Amygdala (tissue), 56 donors: ENCODE results near the gene KMT2B.
A peak's percentile ranks its signal among the peaks of the same experiment; 100 is the strongest.

Source experiments
- DNase-seq, 56 donors: peaks; one replicate each; lab custom pipeline; 2025; lab: John Stamatoyannopoulos, UW

KMT2B gene

DNA sequence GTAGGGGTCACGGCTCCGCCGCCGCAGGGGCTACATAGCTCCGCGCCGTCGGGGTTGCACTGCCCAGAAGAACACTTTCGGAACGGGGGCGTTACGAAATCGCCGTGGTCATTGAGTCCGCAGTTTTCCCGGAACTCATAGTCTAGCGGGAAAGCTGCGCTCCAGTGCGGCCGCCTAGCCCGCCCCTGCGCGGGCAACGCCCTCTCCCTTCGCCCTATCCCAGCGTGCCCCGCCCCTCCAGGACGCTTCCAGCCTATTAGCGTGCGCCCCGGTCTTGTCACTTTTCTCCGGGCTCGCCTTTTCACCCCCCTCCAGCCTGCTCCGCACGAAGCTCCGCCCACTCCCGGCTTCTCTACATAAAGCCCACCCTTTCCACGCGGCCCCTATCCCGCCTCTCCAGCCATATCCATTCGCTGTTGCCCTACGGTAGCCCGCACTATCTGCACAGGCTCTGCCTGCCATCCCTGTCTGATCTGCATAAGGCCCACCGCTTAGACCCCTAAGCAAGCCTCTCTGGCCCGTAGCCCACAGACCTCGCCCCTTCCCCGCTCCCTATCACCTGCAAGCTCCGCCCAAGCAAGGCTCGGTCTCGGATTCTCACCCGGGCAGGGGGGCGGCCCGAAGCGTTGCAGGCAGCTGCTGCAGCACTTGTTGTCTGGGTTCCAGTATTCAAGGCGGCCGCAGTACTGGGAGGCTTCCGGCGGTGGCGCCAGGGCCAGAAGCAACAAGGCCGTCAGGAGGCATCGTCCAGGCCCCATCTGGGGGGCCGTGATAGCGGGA lies 22.8 kb downstream of the KMT2B start:
- DNase-seq, result peak; percentile 59 to 99 (median 96)

DNA sequence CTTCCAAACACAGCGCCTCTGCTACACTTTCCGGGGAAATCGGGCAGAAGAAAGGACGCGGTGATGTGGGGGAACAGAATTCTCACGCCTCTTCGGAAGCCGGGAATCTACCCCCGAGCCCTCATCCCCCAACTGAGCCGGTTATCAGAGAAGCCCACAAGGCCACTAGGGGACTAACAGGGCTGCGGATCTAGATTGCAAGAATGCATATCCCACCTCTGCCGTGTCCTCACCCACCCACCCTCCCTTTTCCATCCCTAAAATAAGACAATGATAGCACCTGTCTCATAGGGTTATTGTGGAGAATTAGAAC lies 23.4 kb downstream of the KMT2B start:
- DNase-seq, result no peak

DNA sequence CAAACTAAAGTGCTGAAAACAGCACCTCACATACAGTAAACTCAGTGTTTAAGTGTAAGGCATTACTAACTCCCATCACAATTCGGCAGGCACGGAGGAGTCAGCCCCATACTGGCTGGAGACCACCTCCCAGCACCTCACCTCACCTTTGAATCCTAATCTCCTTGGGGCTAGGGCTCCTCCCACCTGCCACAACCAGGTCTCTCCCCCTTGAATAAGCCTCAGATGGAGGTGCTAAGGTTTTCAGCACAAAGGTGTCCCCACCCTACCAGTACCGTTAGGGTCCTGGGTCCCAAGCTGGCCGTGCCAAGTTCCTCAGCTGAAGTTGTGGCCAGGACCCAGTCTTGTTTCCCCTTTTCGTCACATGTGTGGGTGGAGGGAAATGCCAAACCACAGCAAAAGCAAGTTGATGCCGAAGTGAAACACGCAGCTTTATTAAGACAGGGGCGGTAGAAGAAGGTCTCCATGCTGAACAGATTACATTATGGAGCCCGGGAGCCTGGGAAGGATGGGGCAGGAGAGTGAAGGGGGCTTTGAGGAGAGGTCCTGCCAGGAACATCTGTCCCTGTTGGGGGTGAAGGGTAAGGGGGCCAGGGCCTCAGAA lies 24.4 kb downstream of the KMT2B start, which contains the start of gene IGFLR1:
Gene IGFLR1, minus strand, starts transcription at position 332 of the 604 bp plus-strand sequence. CDS start 1,272 bp downstream, outside the sequence.
- DNase-seq, result peak in 9 of 56 donors; percentile 3 to 50 (median 14)

DNA sequence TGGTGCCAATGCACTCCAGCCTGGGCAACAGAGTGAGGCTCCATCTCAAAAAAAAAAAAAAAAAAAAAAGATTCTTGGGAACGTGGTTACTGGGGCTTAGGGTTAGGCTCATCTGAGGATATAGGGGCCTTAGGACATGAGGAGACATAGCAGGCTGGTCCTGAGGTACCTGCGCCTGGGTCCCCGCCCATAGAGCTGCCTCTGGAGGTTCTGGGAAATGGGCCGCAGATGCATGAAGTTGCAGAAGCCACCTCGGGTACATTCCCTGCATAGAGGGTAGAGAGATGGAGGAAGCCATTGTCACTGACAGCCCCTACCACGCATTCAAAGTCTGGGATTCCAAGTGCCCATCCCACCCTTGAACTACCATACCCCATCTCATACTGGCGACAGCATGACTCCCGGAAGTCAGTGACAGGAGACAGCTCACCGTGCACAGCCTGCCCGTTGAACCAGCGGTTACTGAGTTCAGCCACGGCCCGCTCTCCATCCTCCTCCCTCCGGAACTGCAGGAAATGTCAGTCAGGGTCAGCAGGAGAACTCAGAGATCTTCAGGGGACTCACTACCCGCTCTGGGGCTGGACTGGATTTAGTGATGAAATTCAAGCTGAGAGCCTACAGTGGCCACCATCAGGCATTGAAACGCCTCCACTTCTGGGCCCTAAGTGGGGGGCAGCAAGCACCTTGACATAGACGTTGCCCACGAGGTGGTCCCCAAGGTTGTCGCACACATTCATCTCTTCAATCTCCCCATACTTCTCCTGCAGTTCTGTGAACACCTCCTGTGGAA lies 26.0 kb downstream of the KMT2B start:
- DNase-seq, result no peak

DNA sequence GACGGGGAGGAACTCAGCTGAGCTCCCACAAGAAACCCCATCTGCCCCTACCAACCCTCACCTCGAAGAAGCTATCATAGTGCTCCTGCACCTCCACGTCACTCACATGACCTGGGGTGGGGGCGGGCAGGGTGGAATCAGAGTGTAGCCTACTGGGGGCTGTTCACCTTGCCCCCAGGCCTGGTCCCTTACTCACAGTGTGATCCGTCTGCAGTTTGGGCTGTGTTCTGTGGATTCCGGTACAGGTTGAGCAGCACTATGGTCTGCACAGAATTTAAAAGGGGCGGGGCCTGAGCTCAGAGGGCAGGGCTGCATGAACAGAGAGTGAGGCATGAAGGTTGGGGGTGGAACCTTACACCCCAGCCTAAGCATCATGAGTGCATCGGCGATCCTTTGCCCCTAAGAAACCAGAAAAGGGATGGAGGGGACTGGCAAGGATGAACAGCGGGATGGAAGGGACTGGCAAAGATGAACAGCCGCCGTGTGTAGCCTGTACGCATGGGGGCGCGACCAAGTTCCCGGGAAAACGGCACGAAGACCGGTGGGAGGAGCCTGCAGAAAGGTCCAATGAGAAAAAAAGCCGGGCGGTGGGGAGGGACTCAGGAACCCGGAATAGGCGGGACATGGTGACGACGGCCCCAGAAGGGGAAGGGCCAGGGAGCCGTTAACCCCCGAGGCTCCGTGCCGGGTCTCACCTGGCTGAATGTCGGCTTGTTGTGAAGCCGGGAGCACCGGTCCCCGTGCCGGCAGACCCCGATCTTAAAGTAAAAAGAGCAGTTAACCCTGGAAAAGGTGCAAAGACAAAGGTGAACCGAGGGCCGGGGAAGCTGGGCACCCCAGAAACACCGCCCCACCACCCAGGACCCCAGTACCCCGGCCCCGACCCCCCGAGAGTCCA lies 26.9 kb downstream of the KMT2B start:
- DNase-seq, result peak; percentile 62 to 98 (median 91)

DNA sequence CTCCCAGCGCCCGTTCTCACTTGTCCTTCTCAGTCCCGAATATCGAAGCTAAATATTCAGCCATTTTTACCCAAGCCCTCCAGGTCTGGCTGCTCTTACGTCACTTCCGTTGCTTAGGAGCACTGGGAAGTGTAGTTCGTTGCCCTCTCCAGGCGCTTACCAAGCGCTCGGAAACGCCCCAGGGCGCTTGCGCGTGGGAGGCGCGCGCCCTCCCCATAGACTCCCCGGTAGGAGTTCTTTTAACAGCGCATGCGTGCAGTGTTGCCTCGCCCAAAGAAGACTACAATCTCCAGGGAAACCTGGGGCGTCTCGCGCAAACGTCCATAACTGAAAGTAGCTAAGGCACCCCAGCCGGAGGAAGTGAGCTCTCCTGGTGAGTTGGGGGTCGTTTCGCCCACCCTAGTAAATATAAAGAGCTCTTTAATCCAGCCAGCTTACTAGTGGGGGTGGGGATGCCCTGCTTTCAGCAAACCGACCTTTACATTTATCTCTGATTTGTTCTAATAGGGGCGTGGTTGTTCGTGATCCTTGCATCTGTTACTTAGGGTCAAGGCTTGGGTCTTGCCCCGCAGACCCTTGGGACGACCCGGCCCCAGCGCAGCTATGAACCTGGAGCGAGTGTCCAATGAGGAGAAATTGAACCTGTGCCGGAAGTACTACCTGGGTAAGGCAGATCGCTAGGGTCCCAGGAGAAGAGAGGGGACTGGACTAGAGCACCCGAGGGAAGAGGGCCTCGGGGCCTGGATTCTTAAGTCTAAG lies 27.7 kb downstream of the KMT2B start, which contains the start of the genes PSENEN and U2AF1L4:
Gene PSENEN, plus strand, starts transcription at position 324 of the 759 bp plus-strand sequence. Its CDS starts 280 bp downstream, at position 604.
Gene U2AF1L4, minus strand, starts transcription at position 91 of the 759 bp plus-strand sequence. Its CDS starts 27 bp downstream, at position 64.
- peak; percentile 62 to 99 (median 96) for DNase-seq

DNA sequence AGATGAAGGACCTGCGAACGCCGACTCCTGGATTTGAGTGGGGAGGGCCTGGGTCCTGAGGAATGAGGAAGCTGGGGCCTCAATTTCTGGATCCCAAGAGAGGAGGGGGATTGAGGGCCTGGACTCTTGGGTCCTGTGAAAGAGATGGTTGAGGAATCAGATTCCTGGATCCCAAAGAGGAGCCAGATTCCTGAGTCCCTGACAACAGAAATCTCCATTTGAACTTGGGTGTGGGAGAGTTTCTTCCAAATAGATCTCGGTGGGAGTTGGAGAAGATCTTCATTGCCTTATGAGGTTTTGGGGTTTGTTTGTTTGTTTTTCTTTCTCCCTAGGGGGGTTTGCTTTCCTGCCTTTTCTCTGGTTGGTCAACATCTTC lies 28.3 kb downstream of the KMT2B start:
- DNase-seq, result no peak

DNA sequence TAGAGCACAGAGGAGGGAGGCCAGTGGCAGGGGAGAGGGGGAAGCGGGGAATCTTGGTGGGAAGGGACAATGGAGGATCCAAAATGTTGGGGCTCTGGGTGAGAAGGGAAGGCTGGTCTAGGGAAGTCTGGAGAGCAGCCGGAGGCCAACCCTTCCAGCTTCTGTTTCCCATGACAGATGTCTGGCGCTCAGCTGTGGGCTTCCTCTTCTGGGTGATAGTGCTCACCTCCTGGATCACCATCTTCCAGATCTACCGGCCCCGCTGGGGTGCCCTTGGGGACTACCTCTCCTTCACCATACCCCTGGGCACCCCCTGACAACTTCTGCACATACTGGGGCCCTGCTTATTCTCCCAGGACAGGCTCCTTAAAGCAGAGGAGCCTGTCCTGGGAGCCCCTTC lies 28.7 kb downstream of the KMT2B start:
- no peak for DNase-seq

DNA sequence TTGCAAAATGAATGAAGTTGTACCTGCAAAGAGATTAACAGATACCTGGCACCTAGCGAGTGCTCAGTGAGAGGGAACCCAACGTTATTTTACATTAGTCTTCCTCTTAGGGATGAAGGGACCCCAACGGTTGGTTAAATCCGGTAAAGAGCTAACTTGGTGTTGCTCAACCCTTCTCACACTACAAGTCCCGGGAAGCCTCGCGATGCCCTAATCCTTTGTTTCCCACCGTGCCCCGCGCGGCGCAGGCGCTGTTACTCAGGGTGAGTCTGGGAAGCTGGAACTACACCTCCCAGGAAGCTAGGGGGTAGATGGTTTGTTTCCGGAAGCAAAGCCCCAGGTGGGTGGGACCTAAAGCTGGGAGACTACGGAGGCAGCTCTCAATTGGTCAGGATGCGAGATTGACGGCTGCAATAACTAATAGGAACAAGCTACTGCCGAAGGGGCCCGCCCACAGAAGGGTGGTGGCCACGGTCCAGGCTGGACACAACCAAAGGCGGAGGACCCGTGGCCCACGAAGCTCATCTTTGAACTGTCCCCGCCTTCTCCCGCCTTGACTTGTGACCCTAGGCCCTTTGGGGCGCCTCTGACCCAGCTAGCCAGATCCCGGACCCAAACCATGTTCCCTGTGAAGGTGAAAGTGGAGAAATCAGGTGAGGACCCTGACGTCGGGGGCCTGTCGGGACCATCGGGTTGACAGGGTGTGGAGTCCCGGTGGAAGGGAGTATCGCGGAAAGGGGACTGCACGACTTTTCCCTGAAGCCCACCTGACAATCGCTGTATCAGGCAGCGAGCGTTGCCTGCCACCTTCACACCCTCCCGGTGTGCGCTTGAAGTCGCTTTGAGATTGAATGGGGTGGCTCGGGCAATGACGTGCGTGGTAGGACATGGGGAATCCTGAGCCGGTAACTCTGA lies 30.6 kb downstream of the KMT2B start, which contains the start of gene LIN37:
Gene LIN37, plus strand, starts transcription at position 471 of the 915 bp plus-strand sequence. Its CDS starts 149 bp downstream, at position 620.
- peak; percentile 91 to 100 (median 99) for DNase-seq

DNA sequence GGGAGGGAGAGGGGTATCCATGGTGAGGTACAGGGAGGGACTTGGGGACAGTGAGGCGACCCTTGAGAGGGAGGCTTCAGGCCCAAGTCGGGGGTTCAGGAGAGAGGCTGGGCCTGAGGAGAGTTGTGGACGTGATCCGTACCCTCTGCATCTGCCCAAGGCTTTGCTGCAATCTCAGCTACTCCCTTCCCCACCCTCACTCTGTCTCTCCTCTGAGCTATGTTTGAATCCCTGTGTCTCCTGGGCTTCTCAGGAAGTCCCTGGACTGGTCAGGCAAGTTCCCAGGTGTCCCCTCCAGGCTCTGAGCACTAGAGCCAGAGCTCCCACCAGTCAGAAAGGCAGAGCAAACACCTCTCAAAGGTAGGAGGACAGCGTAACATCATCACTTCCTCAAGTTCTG lies 32.4 kb downstream of the KMT2B start:
- DNase-seq, result no peak

DNA sequence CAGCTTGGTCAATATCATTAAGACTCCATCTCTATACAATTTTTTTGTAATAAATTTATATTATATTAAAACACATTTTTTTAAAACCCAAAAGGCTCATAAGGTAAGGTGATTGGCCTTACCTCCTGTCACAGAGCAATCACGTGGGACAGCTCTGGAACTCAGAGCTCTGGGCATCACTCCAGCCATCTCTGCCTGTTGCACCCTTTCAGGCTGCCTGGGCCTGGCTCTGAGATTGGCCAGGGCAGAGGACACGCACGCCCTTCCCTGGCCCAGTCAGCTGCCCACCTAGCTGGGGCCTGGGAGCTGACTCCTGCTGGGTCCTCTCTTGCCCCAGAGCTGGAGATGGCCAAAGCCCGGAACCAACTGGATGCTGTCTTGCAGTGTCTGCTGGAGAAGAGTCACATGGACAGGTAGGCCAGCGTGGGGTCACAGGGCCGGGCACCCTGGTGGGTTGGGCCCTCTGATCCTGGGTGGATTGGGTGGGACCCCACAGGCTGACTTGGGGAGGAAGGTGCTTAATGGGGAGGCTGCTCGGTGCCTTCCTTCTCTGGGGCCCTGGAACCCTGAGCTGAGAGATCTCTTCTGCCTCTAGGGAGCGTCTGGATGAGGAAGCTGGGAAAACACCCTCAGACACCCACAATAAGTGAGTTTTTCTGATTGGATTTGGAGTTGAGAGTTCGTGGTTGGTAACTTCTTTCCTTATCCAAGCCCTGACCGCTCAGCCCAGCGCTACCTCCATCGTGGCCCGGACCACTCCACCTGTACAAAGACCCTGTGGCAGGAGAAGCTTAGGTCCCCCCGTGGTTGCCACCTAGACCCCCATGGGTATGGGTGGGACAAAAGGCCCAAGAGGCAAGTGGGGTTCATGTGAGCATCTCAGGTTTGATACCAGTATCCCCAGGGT lies 34.3 kb downstream of the KMT2B start:
- peak in 1 of 56 donors; percentile 21 for DNase-seq

DNA sequence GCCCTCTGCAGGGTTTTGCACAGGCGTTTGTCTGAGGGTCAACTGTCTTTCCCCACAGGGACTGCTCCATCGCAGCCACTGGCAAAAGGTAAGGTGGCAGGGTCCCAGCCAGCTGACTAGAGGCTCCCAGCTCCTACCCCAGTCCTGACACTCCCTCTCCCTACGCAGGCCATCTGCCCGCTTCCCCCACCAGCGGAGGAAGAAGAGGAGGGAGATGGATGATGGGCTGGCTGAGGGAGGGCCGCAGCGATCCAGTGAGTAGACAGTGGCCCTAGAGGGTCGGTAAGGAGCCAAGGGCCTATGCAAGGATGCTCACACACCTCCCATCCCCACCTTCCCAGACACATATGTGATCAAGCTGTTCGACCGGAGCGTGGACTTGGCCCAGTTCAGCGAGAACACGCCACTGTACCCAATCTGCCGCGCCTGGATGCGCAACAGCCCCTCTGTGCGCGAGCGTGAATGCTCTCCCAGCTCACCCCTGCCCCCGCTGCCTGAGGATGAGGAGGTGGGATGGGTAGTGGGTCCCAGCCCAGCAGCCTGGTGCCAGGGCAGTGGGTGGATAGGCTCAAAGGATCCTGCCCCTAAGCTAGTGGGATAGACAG lies 35.0 kb downstream of the KMT2B start:
- no peak for DNase-seq

DNA sequence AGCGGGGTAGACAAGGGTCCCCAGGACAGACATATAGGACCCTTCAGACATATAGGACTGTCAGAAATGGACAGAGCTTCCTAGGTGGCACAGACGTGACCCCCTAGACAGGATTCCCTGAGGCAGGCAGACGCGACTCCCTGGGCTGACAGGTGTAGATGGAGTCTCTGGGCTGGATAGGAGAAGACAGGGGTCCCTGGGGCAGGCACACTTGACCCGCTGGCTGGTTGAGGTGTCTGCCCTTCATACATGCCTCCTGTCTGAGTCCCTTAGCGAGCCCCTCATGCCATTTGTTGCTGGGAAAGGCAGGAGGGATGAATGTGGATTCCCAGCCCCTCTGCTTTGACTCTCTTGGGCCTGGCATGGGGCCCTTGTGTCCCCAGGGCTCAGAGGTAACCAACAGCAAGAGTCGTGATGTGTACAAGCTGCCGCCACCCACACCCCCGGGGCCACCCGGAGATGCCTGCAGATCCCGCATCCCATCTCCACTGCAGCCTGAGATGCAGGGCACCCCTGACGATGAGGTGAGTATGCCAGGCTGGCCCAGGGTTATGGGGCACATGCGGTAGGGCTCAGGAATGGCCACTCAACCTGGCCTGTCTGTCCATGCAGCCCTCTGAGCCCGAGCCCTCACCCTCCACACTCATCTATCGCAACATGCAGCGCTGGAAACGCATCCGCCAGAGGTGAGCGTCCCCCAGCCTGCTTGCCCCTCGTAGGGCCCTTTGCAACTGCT lies 36.0 kb downstream of the KMT2B start:
- no peak for DNase-seq

DNA sequence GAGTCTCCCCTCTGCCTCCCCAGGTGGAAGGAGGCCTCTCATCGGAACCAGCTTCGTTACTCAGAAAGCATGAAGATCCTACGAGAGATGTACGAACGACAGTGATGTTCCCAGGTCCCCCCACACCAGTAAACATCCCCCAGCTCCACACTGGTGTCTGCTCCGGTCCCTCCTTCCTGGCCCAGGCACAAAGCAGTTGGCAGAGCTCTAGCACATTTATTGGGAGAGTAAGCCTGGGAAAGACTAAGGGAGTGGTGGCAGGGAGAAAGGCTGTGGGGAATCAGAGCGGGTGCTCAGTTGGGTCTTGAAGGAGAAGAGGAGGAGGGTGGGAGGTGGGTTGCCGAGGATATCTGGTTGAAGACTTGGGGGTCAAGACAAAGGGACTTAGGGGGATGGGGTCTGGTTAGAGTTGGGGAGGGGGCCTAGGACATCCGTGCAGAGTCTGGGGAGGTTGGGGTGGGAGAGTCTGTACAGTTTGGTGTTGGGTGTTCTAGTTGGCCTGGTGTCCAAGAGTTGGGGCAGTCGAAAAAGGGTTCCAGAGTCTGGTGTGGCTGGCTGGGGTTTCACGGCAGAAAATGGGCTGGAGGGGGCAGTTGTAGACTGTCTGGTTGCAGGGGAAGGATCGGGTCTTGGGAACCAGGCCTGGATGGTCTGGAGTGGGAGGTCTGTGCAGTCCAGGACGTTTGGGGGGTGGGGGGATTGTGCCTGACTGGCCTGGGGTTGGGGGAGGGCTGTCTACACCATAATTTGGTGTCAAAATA lies 36.7 kb downstream of the KMT2B start:
- no peak for DNase-seq

DNA sequence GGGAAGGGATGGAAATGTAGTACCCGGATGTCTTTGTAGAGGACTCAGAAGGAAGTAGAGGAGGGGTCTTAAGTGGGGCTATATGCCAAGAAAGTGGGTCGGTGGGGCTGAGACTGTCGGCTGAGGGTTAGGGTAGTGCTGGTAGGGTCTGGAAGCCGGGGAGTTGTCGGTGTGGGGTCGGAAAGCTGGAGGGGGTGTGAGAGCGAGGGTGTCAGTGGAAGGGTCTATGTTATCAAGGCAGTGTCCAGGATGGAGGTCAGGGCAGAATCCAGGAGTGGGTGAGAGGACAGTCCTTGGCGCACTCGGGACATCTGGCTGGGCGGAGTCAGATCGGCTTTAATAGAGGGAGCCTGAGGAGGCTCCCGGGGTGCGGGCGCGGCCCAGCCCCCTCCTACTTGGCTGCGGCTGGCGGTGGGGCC lies 37.3 kb downstream of the KMT2B start:
- DNase-seq, result no peak
